ENCODE results near the gene ANKRD29. TPM values are rescaled to one million over a fixed set of nuclear protein-coding genes. Genes with fewer than 3 reads are reported as not detected.
"Not testable (repeated sequence)": the region's sequence is repeated elsewhere in the genome, so short reads cannot be mapped to it uniquely, and the experiment has no call there.

ANKRD29 gene
- total and polyA plus RNA-seq, 7 donors = 0.57 to 2.1 (median 1.1) TPM

DNA sequence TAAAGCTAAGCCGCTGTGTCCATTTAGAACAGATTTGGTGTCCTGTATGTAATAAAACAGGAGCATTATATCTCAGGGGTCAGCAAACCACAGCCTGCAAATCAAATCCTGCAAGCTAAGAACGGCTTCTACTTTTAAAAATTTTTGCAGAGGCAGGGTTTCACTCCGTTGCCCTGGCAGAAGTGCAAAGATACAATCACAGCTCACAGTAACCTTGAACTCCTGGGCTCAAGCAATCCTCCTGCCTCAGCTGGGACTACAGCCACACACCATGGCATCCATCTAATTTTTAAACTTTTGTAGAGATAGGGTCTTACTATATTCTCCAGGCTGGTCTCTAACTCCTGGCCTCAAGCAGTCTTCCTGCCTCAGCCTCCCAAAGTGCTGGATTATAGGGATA, 47.8 kb downstream of the ANKRD29 start:
- DNase-seq (no peak), ATAC-seq (no peak)
- WGBS, 3 donors = 72 to 85% (median 79%) methylated on average over 3 of the region's 3 CpGs

GRCh38 chr18:23614413-23614812, 48.3 kb downstream of the ANKRD29 start:
- no peak overlapping the region for H3K27ac ChIP-seq
- intact Hi-C loops (cut with DNase I) = no loop called here
- no peak for TF ChIP-seq CTCF (IDR thresholded peaks at IDR 0.05)
- no peaks in the 10 kb centered on the region for H3K9me3 ChIP-seq
- WGBS, 3 donors = 88 to 96% (median 91%) methylated on average over 2 of the region's 2 CpGs
- H3K27me3 ChIP-seq (ENCODE audit: insufficient read depth in 3 of 3, low read length in 2 of 3) = peaks cover 0 to 7% (median 0%) of the 10 kb centered on the region in 3 donors
- no peak for ATAC-seq
- DNase-seq = no peak
- H3K36me3 ChIP-seq (ENCODE audit: insufficient read depth in 1 of 2, low read depth in 1 of 2) = no peaks in the 10 kb centered on the region
- no peaks in the 10 kb centered on the region for H3K4me1 ChIP-seq
- H3K4me3 ChIP-seq = no peak overlapping the region

More for the DNA sequence above, 47.8 kb downstream of the ANKRD29 start:
- no peaks in the 10 kb centered on the region for H3K4me1 ChIP-seq
- H3K27ac ChIP-seq = no peak overlapping the region
- H3K36me3 ChIP-seq (ENCODE audit: insufficient read depth in 1 of 2, low read depth in 1 of 2) = no peaks in the 10 kb centered on the region
- H3K9me3 ChIP-seq = no peaks in the 10 kb centered on the region
- H3K27me3 ChIP-seq (ENCODE audit: insufficient read depth in 3 of 3, low read length in 2 of 3) = peaks cover 0 to 12% (median 0%) of the 10 kb centered on the region in 3 donors
- intact Hi-C loops (cut with DNase I) = no loop called here
- no peak for TF ChIP-seq CTCF (IDR thresholded peaks at IDR 0.05)
- H3K4me3 ChIP-seq = no peak overlapping the region

DNA sequence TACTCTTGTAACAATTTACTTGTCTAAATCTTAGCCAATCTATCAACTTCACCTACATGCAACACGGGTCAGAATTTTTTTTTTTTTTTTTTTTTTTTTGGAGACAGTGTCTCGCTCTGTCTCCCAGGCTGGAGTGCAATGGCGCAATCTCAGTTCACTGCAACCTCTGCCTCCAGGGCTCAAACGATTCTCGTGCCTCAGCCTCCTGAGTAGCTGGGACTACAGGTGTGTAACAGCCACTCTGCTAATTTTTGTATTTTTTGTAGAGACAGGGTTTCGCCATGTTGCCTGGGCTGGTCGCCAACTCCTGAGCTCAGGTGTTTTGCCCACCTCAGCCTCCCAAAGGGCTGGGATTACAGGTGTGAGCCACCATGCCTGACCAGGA, 49.6 kb downstream of the ANKRD29 start:
- DNase-seq; H3K27me3 ChIP-seq (ENCODE audit: insufficient read depth in 3 of 3, low read length in 2 of 3); H3K9me3 ChIP-seq; H3K36me3 ChIP-seq (ENCODE audit: insufficient read depth in 1 of 2, low read depth in 1 of 2); H3K4me1 ChIP-seq; intact Hi-C loops (cut with DNase I); ATAC-seq; H3K4me3 ChIP-seq; H3K27ac ChIP-seq: not testable (repeated sequence)
- WGBS, 3 donors = 88 to 91% (median 89%) methylated on average over 7 of the region's 7 CpGs

GRCh38 chr18:23612434-23613090, 50.1 kb downstream of the ANKRD29 start:
- 82 to 84% (median 83%) methylated on average over 8 of the region's 8 CpGs for WGBS, 3 donors

More at GRCh38 chr18:23612434-23613090, 50.1 kb downstream of the ANKRD29 start:
- Histone ChIP-seq H3K27me3 (ENCODE audit: insufficient read depth in 3 of 3, low read length in 2 of 3) (no peaks in the 10 kb centered on the region), H3K4me1 (no peaks in the 10 kb centered on the region), H3K27ac (no peak overlapping the region), H3K36me3 (ENCODE audit: insufficient read depth in 1 of 2, low read depth in 1 of 2) (no peaks in the 10 kb centered on the region), H3K9me3 (no peaks in the 10 kb centered on the region), H3K4me3 (no peak overlapping the region)
- no peak for TF ChIP-seq CTCF (IDR thresholded peaks at IDR 0.05)
- intact Hi-C loops (cut with DNase I) = no loop called here
- ATAC-seq = no peak
- no peak for DNase-seq

All from psoas muscle (tissue), 8 donors.